ENCODE data around the gene CCDC57. TPM values are rescaled to one million over a fixed set of nuclear protein-coding genes. Genes with fewer than 3 reads are reported as not detected.
A peak's percentile ranks its signal among the peaks of the same experiment; 100 is the strongest.
"Not testable (repeated sequence)": the region's sequence is repeated elsewhere in the genome, so short reads cannot be mapped to it uniquely, and the experiment has no call there.

The CCDC57 gene
- 10 to 100 TPM; 76.9 to 78.8 TPM for total RNA-seq

DNA sequence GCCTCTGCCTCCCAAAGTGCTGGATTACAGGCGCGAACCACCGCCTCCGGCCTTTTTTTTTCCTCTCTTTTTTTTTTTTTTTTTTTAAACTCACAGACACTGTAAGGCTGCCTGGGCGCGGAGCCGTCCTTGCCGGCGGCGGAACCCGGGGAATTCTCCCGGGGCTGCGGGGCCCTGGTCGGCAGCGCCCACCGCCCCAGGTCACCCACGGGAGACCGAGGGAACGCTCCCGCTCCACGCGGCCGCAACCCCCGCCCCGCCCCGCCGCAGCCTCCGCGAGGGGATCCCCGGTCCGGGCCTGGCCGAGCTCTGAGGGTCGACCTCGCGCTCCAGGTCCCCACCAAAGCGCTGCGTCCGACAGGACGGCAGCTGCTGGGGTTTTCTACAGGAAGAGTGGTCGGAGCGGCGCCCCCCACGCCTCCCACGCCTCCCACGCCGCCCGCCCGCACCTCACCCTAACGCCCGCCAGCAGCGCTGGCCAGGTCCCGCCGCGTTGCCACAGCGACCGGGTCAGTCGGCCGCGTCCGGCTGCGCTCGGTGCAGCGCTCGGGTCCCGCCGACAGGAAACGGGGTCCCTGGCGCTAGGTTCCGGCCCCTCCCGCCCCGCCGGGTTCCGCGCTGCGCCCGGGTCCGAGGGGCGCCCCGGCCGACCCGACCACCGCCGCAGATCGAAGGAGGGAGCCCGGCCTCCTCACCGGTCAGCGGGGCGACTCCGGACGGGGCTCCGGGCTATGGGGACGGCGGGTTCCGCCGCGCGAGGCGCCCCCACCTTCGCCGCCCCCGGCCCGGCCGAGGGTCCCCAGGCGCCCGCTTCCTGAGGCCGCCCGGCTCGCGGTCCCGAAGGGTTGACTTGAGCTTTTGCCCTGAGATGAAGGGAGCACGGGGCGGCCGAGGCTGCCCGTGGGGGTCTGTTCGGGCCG is at the start of gene CCDC57:
TSS of gene CCDC57 (minus strand) at position 512 of the 920 bp plus-strand sequence. CDS start 10,898 bp downstream, outside the sequence.
- Mint-ChIP-seq H3K4me1 (ENCODE audit: low read depth) (peaks cover 42% of the 10 kb centered on the region), H3K27me3 (ENCODE audit: low read depth) (no peaks in the 10 kb centered on the region), H3K36me3 (ENCODE audit: insufficient read depth in 2 of 2) (peaks cover 2% of the 10 kb centered on the region in 2 donors), H3K9me3 (no peaks in the 10 kb centered on the region), H3K4me3 (peak within 1 kb of the TSS; percentile 82 to 85), H3K27ac (peak within 1 kb of the TSS; percentile 62)
- peak; percentile 80 to 87 for DNase-seq
- ATAC-seq (replicated peaks in 1 of 2), result peak; percentile 81 to 84

DNA sequence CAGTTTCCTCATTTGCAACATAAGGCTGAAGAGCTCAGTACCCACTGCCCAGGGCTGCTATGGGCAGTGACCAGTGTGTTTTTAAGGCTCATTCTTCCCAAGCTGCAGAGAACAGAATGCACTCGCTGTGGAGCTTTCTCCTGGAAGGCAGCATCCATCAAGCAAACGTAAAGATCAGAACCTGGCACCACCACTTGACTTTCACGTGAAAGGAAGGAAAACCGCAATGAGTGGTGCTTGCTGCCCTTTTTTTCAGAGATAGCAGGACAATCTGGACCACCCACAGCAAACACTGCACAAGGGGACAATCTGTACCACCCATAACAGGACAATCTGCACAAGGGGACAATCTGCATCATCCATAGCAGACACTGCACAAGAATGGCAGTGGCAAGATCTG is 49.7 kb upstream of the CCDC57 start:
- peaks cover 2 to 3% of the 10 kb centered on the region in 2 donors for H3K9me3 Mint-ChIP-seq
- peaks cover 19% of the 10 kb centered on the region for H3K4me1 Mint-ChIP-seq (ENCODE audit: low read depth)
- no peak overlapping the region for H3K27ac Mint-ChIP-seq
- H3K4me3 Mint-ChIP-seq, result no peak overlapping the region
- H3K36me3 Mint-ChIP-seq (ENCODE audit: insufficient read depth in 2 of 2), result peaks cover 42 to 65% of the 10 kb centered on the region in 2 donors
- DNase-seq (no peak), ATAC-seq (replicated peaks in 1 of 2) (no peak)
- no peaks in the 10 kb centered on the region for H3K27me3 Mint-ChIP-seq (ENCODE audit: low read depth)

DNA sequence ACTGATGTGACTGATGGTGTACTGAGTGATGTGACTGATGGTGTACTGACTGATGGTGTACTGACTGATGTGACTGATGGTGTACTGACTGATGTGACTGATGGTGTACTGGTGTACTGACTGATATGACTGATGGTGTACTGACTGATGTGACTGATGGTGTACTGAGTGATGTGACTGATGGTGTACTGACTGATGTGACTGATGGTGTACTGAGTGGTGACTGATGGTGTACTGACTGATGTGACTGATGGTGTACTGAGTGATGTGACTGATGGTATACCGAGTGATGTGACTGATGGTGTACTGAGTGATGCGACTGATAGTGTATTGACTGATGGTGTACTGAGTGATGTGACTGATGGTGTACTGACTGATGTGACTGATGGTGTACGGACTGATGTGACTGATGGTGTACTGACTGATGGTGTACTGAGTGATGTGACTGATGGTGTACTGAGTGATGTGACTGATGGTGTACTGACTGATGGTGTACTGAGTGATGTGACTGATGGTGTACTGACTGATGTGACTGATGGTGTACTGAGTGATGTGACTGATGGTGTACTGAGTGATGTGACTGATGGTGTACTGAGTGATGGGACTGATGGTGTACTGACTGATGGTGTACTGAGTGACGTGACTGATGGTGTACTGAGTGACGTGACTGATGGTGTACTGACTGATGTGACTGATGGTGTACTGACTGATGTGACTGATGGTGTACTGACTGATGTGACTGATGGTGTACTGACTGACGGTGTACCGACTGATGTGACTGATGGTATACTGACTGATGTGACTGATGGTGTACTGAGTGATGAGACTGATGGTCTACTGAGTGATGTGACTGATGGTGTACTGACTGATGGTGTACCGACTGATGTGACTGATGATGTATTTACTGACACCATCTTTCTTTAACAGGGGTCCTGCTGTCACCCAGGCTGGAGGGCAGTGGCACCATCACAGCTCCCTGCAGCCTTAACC is 47.6 kb upstream of the CCDC57 start:
- not testable (repeated sequence) for H3K27me3 Mint-ChIP-seq (ENCODE audit: low read depth); ATAC-seq (replicated peaks in 1 of 2); DNase-seq; H3K4me1 Mint-ChIP-seq (ENCODE audit: low read depth); H3K4me3 Mint-ChIP-seq; H3K9me3 Mint-ChIP-seq
- Mint-ChIP-seq H3K27ac (peak overlapping the region; percentile 13), H3K36me3 (ENCODE audit: insufficient read depth in 2 of 2) (peaks cover 43 to 68% of the 10 kb centered on the region in 2 donors)

DNA sequence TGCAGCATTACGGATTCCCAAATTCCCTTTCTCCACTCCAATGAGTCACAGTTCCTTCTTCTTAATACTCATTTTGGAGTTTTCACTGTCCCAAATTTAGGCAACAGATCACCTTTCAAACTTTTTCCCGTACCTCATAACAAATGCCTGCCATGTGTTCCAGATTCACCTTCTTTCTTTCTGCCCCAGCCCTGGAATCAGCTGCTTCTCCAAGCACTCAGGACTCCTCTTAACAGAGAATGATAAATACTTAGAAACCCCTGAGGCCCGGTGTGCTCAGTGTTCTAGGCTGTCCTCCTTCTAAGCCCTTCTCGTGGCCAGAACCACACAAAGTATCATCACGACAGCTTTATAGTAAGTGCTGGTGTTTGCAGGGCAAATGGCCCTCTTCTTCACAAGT is 45.9 kb upstream of the CCDC57 start:
- peak overlapping the region; percentile 49 for H3K27ac Mint-ChIP-seq
- H3K27me3 Mint-ChIP-seq (ENCODE audit: low read depth), result no peaks in the 10 kb centered on the region
- no peak for DNase-seq
- H3K4me1 Mint-ChIP-seq (ENCODE audit: low read depth), result peaks cover 10% of the 10 kb centered on the region
- ATAC-seq (replicated peaks in 1 of 2), result no peak
- H3K9me3 Mint-ChIP-seq, result peaks cover 2 to 3% of the 10 kb centered on the region in 2 donors
- peaks cover 39 to 63% of the 10 kb centered on the region in 2 donors for H3K36me3 Mint-ChIP-seq (ENCODE audit: insufficient read depth in 2 of 2)
- no peak overlapping the region for H3K4me3 Mint-ChIP-seq

- DNase-seq, result peak; percentile 66 to 74
- peaks cover 40 to 62% of the 10 kb centered on the region in 2 donors for H3K36me3 Mint-ChIP-seq (ENCODE audit: insufficient read depth in 2 of 2)
- H3K4me1 Mint-ChIP-seq (ENCODE audit: low read depth), result peaks cover 16% of the 10 kb centered on the region
- H3K27me3 Mint-ChIP-seq (ENCODE audit: low read depth), result no peaks in the 10 kb centered on the region
- peak; percentile 91 to 96 for ATAC-seq (replicated peaks in 1 of 2)
- H3K9me3 Mint-ChIP-seq, result peaks cover 2 to 3% of the 10 kb centered on the region in 2 donors
- no peak overlapping the region for H3K4me3 Mint-ChIP-seq
- peak overlapping the region; percentile 95 for H3K27ac Mint-ChIP-seq
Measured at GRCh38 chr17:82257473-82257872, 44.8 kb upstream of the CCDC57 start.

DNA sequence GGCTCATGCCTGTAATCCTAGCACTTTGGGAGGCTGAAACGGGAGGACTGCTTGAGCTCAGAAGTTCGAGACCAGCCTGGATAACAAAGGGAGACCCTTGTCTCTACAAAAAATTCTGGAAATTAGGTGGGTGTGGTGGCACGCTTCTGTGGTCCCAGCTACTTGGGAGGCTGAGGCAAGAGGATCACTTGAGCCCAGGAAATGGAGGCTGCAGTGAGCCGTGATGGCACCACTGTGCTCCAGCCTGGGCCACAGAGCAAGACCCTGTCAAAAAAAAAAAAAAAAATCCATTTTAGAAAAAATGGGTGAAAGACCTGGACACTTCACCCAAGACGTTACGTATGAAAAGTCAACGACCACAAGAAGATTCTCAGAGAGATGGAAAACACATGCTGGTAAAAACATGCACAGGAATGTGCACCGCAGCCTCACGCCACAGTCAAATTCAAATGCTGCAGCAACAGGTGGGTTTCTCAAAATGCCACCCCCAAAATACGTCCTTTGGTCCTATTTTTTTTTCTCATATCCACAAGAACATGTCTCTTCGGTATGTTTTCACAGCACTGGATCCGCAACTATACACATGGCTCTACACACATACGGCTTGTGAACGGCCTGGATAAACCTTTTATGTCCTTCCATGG is 43.7 kb upstream of the CCDC57 start:
- Mint-ChIP-seq H3K27ac (no peak overlapping the region), H3K9me3 (peaks cover 2 to 3% of the 10 kb centered on the region in 2 donors)

DNA sequence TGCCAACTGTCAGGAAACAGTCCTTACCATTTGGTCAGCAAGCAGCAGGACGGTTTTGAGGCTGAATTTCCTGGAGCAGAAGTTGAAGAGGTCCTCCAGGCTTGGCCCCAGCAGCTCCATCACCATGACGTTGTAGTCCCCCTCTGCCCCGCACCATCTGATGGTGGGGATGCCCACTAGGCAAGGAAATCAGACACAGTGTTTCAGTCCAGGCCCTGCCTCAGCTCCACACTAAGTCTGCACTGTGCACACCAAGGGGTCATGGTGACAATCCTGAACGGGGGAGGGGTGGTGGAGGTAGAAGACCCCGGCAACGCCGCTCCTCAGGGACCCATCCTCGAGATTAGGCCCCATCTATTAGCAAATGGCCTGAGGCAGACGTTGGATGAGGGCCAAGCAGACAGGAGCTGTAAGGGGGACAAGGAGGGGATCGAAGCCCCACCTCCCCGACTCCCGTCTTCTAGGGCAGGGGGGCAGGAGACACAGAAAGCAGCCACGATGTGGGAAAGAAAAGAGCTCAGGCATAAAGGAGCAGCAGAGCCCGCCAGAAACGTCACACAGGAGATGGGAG is 42.8 kb upstream of the CCDC57 start:
- Mint-ChIP-seq H3K4me1 (ENCODE audit: low read depth) (peaks cover 18% of the 10 kb centered on the region), H3K36me3 (ENCODE audit: insufficient read depth in 2 of 2) (peaks cover 31 to 56% of the 10 kb centered on the region in 2 donors), H3K9me3 (peaks cover 0 to under 1% of the 10 kb centered on the region in 2 donors), H3K4me3 (no peak overlapping the region), H3K27me3 (ENCODE audit: low read depth) (no peaks in the 10 kb centered on the region), H3K27ac (no peak overlapping the region)
- DNase-seq (no peak), ATAC-seq (replicated peaks in 1 of 2) (no peak)

More for the DNA sequence above, 43.7 kb upstream of the CCDC57 start:
- DNase-seq (no peak), ATAC-seq (replicated peaks in 1 of 2) (no peak)
- peaks cover 36 to 60% of the 10 kb centered on the region in 2 donors for H3K36me3 Mint-ChIP-seq (ENCODE audit: insufficient read depth in 2 of 2)
- no peaks in the 10 kb centered on the region for H3K27me3 Mint-ChIP-seq (ENCODE audit: low read depth)
- H3K4me1 Mint-ChIP-seq (ENCODE audit: low read depth), result peaks cover 18% of the 10 kb centered on the region
- no peak overlapping the region for H3K4me3 Mint-ChIP-seq

- not testable (repeated sequence) for ATAC-seq (replicated peaks in 1 of 2); H3K27ac Mint-ChIP-seq; H3K27me3 Mint-ChIP-seq (ENCODE audit: low read depth); H3K9me3 Mint-ChIP-seq; H3K4me3 Mint-ChIP-seq; DNase-seq
- H3K4me1 Mint-ChIP-seq (ENCODE audit: low read depth), result peaks cover 18% of the 10 kb centered on the region
- peaks cover 24 to 50% of the 10 kb centered on the region in 2 donors for H3K36me3 Mint-ChIP-seq (ENCODE audit: insufficient read depth in 2 of 2)
Measured at GRCh38 chr17:82254746-82255145, 42.1 kb upstream of the CCDC57 start.

DNA sequence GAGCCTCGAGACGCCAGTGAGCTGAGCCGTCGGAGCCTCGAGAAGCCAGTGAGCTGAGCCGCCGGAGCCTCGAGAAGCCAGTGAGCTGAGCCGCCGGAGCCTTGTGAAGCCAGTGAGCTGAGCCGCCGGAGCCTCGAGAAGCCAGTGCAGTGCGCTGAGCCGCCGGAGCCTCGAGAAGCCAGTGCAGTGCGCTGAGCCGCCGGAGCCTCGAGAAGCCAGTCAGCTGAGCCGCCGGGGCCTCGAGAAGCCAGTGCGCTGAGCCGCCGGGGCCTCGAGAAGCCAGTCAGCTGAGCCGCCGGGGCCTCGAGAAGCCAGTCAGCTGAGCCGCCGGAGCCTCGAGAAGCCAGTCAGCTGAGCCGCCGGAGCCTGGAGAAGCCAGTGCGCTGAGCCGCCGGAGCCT is 41.5 kb upstream of the CCDC57 start:
- H3K9me3 Mint-ChIP-seq; DNase-seq; ATAC-seq (replicated peaks in 1 of 2); H3K4me3 Mint-ChIP-seq; H3K27ac Mint-ChIP-seq; H3K27me3 Mint-ChIP-seq (ENCODE audit: low read depth): not testable (repeated sequence)
- Mint-ChIP-seq H3K4me1 (ENCODE audit: low read depth) (peaks cover 18% of the 10 kb centered on the region), H3K36me3 (ENCODE audit: insufficient read depth in 2 of 2) (peaks cover 20 to 46% of the 10 kb centered on the region in 2 donors)

DNA sequence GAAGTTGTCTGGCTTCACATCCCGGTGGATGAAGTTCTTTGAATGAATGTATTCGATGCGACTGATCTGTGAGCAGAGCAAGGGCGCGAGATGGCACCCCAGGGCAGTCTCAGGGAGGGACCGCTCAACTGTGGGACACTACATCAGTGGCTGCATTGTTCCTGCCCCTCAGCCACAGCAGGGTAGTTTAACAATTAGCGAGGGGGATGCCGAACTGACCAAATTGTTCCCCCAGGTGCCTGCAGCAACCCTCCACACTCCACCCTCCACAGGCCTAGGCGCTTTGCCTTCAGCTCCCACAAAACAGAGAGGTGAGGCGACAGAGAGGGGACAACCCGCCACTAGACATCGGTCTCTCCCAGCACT is 40.5 kb upstream of the CCDC57 start:
- DNase-seq, result no peak
- no peak overlapping the region for H3K4me3 Mint-ChIP-seq
- no peaks in the 10 kb centered on the region for H3K9me3 Mint-ChIP-seq
- no peak for ATAC-seq (replicated peaks in 1 of 2)
- H3K27ac Mint-ChIP-seq, result no peak overlapping the region
- no peaks in the 10 kb centered on the region for H3K27me3 Mint-ChIP-seq (ENCODE audit: low read depth)
- H3K36me3 Mint-ChIP-seq (ENCODE audit: insufficient read depth in 2 of 2), result peaks cover 16 to 44% of the 10 kb centered on the region in 2 donors
- peaks cover 18% of the 10 kb centered on the region for H3K4me1 Mint-ChIP-seq (ENCODE audit: low read depth)

DNA sequence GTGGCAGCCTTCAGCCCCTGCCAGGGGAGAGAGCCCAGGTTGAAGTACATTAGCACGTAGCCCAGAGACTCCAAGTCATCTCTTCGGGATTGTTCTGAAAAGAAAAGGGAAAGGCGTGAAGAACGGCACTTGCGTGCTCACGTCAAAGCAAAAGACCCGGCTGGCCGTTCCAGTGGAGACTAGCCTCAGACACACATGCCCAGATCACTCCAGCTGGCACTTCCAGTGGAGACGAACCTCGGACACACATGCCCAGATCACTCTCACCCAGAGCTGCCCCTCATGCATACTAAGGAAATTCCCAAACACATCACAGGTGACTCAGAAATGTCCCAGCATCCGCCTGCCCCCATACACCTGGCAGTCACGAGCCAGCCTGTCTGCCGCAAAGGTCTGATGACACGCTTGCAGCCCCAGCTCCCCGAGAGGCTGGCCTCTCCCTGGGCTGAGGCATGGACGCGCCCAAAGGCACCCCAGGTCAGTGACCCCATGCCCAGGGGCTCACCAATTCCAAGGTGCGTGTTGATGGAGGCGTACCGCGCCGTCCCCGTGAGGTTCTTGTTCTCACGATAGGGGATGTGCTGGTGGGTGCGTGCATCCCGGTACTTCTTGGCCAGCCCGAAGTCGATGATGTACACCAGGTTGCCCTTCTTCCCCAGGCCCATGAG is 40.0 kb upstream of the CCDC57 start:
- DNase-seq, result no peak
- ATAC-seq (replicated peaks in 1 of 2), result no peak
- H3K36me3 Mint-ChIP-seq (ENCODE audit: insufficient read depth in 2 of 2), result peaks cover 18 to 48% of the 10 kb centered on the region in 2 donors
- H3K4me3 Mint-ChIP-seq, result no peak overlapping the region
- peaks cover 16% of the 10 kb centered on the region for H3K4me1 Mint-ChIP-seq (ENCODE audit: low read depth)
- peak overlapping the region; percentile 42 for H3K27ac Mint-ChIP-seq
- H3K9me3 Mint-ChIP-seq, result no peaks in the 10 kb centered on the region
- H3K27me3 Mint-ChIP-seq (ENCODE audit: low read depth), result no peaks in the 10 kb centered on the region
